Superior temporal gyrus (tissue), 1 donor: ENCODE measurements around the gene CLDN12.

Source experiments
- DNase-seq: peaks from one replicate; pipeline ENCODE4 v3.0.0-alpha.2; 2016; ENCODE audit errors: extremely low spot score

The CLDN12 gene

GRCh38 chr7:90403174-90404113, at the start of gene CLDN12:
Gene CLDN12 (plus strand): TSS chr7:90403461. CDS start chr7:90412677, 9,216 bp downstream.
- peak; percentile 85 for DNase-seq

DNA sequence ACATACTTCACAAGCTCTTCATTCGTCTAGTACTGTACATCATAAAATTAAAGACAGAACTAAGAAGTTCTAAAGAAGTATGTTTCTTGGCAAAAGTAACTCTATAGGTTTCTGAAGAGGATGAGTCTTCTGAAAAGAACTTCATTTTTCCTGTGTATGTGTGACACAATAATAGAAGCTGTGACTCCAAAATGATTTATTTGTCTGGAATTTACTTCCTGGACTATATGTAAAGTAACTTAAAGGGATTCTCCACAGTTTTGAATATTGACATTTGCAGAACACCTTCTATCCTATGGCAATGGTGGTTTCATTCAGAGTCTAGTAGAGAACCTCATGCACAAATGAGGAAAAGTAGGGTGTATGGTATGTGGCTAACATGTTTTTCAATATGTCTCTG, 19.8 kb upstream of the CLDN12 start:
- DNase-seq, result no peak

GRCh38 chr7:90383861-90384260, 19.4 kb upstream of the CLDN12 start:
- DNase-seq, result no peak

GRCh38 chr7:90384433-90384832, 18.8 kb upstream of the CLDN12 start:
- DNase-seq, result no peak

DNA sequence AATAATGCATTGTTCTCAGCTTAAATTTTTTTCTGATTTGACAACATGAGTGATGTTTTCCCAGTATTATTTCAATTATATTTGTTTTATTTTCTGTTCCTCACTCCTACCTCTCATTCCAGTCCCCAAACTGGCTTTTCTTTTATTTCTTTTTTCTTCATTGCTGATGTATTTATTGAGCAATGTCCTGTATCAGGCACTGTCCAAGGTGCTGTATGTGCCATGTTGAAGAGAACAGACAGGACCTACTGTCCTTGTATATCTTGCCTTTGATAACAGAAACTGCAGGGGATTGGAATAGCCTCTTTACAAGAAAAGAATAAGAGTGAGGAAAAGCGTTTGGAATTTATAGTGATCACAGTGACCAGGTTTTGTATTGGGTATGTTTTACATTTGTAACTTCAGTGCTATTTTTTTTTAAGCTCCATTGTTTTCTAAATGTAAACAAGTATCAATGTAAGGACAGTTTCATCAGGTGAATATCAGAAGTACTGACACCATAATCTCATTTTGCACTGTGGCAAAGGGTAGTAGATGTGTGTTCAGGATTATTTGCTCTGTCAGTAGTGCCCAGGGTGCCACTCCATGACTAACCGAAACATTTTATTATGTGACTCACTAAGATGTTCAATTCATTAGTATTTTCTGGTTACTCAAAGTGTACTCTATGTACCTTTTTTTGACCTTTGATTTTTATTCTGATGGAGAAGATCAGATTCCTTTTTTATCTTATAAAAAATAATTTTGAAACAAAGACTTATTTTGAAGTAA, 15.6 kb upstream of the CLDN12 start:
- DNase-seq, result no peak

DNA sequence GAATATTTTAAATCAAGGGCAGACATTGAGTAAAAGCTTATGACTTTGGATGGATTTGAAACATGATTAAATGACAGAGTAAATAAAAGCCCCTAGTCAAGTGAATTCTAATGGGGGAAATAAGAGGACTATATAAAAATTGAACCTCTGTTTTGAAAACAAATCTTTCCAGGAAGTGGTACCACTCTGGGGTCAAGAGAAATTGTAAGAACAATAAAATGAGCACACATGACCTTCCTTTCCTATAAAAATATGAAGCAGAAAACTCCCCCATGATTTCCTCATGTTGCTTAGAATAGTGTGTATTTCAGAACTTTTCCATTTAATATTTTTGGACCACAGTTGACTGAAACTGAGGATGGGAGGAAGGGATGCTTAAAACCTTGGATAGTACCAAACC, 12.3 kb upstream of the CLDN12 start:
- no peak for DNase-seq

DNA sequence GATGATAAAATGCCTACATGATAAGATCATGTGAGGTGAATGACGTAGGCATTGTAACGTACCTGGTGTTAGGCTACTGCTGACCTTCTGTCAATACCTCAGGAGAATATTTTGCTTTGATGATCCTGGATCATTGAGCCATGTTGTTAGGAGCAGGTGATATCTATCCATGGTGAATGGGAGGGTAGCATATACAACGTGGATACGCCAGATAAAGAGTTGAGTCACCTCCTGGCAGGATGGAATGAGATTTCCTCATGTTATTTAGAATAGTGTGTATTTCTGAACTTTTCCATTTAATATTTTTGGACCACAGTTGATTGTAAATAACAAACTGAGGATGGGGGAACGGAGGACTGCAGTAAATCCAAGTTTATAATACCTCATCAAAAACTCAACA, 11.8 kb upstream of the CLDN12 start:
- no peak for DNase-seq

GRCh38 chr7:90396420-90396819, 6.8 kb upstream of the CLDN12 start:
- DNase-seq, result no peak

DNA sequence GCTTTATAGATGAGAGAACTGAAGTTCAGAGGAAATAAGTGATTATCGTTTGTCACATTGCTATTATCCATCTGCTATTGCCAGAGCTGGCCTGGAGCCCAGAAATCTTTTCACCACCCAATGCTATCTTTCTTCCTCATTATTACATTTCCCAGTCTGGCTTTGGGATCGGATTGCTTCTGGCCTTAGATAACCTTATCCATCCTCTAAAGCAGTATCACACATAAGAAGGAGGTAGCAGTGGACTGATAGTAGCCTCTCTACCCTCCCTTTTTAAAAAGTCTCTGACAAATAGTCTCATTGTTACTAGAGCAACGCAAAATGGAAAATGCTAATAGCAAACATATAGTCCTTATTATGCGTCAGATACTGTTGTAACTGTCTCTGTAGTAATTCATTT, 1.3 kb upstream of the CLDN12 start:
- no peak for DNase-seq

DNA sequence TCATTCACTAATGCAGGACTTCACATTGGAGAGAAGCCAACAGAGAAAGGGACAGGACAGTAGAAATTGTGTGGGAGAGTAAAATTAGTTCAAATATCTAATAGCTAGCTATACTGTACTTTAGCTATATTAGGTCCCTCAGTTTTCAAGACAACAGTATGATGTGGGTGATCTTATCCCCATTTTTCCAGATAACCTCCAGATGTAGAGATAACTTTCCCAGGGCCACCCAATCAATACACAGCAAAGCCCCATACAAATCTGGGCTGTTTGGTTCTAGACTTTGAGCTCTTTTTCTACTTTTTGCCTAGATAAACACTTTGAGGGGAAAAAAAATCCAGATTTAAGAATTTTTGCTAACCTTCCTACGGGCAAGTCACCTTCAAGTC, 482 bp upstream of the CLDN12 start:
- DNase-seq, result no peak

DNA sequence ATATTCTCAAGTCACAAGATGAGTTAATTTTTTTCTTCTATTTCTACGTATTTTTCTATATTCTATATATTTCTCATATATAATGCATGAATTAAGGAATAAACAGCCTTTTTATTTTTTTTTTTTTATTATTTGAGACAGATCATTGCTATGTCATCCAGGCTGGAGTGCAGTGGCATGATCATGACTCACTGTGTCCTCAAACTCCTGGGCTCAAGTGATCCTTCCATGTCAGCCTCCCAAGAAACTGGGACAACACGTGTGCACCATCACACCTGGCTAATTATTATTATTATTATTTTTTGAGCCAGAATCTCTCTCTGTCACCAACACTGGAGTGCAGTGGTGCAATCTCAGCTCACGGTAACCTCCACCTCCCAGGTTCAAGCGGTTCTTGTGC, 1.5 kb downstream of the CLDN12 start:
- DNase-seq, result no peak

GRCh38 chr7:90407484-90407821, 4.2 kb downstream of the CLDN12 start:
- peak; percentile 89 for DNase-seq

DNA sequence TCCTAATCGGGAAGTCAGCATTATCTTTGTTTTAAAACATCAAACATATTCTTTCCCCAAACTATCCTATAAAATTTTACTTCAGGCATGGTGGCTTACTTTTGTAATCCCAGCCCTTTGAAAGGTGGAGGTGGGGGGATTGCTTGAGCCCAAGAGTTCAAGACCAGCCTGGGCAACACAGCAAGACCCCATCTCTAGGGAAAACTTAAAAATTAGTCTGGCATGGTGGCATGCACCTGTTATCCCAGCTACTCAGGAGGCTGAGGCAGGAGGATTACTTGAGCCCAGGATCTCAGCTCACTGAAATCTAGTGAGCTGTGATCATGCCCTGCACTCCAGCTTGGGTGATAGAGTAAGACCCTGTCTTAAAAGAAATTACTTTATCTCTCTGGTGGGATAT, 4.9 kb downstream of the CLDN12 start:
- DNase-seq, result no peak

- no peak for DNase-seq
Observed at GRCh38 chr7:90409667-90410066, 6.4 kb downstream of the CLDN12 start.

DNA sequence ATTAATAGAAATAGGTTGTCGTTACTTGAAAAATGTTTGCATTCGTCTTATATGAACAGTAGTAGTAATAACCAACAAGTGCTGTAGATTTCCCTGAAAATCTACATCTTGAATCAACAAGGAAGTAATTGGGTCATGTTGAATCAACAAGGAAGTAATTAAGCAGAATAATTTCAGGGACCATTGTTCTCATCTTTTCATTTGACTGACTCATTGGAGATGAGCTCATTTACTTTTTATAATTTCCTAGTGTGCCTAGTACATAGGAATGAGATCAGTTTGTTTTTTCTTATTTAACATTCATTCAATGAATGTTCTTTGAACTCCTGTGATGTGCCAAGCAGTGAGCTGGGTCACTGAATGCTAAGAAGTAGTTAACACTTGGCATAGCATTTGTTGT, 8.2 kb downstream of the CLDN12 start:
- no peak for DNase-seq

GRCh38 chr7:90412458-90413184, 9.4 kb downstream of the CLDN12 start:
- DNase-seq, result no peak

DNA sequence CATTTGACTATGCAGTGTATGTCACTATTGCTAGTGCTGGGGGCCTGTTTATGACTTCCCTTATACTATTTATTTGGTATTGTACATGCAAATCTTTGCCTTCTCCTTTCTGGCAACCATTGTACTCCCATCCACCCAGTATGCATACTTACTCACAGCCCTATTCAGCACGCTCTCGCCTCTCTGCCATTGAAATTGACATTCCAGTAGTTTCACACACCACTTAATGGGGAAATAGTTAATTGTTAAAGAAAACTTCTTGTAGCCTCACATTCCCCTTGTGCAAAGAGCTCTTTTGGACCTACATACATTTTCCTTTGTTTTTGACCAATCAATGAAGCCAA, 9.9 kb downstream of the CLDN12 start:
- DNase-seq, result no peak

- no peak for DNase-seq
Observed at GRCh38 chr7:90421651-90422050, 18.4 kb downstream of the CLDN12 start.

DNA sequence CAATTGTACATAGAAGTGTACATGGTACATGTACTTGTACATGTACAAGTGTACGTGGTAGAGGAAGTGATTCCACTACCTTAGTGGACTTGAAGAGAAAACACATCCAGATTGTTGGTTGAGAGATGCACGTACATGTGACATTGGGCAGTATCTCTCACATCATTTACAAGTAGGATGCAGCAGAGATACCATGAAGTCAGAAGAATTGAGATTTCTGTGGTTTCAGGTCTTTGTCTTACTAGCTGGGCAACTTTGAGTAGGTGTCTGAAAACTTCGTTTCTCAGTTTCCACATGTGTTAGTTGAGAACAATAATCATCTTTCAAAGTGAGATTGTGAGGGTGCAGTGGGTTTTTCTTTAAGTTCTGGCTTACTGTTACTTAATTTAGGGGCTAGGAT, 21.5 kb downstream of the CLDN12 start:
- DNase-seq, result no peak

GRCh38 chr7:90425376-90425775, 22.1 kb downstream of the CLDN12 start:
- peak; percentile 6 for DNase-seq

DNA sequence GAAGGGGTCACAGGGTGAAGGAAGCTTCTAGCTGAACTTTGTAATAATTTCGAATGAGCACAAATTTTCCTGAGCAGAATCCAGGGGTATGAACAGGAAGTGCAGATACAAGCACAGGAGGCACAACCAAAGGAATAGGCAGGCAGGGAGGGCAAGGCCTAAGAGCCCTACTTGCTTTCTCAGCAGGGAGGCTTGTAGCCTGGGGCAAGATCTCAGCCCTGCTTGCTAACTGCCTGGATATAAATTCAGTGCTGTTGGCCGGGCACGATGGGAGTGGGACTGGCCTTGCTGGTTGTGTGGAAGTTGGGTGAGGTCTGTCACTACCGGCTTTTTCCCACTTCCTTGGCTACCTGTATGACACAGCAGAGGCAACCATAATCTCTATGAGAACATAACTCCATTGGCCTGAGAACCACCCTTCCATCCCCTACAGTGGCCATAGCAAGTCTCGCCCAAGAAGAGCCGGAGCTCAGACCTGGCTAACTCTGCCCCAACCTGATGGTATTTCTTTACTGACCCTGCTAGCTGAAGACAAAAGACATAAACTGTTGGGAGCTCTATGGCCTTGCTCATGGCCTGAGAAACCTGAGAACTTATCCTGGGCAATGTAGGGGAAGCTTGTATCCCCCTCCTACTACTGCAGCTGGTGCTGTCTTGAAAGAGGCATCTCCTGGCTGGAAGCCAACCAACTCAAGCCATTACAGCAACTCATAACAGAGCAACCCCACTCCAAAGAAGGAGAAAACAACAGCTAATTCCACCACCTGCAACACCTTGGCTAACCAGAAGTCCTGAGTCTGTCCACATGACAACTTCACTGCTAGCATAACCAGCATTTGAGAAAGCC, 27.6 kb downstream of the CLDN12 start:
- no peak for DNase-seq

- DNase-seq, result no peak
Observed at GRCh38 chr7:90432752-90433151, 29.5 kb downstream of the CLDN12 start.
